ENCODE measurements around the gene CBLL1. TPM values are rescaled to one million over a fixed set of nuclear protein-coding genes. Genes with fewer than 3 reads are reported as not detected.

CBLL1 gene
- polyA plus RNA-seq, 1 of the 3 experiments (the other 2 are of a cell fraction) = 28.8 TPM

- no peak for TF ChIP-seq MEF2A (IDR thresholded peaks at IDR 0.05; ENCODE audit: borderline replicate concordance, low read depth)
- no peak for TF ChIP-seq CTCF (IDR thresholded peaks at IDR 0.05)
- no peak for TF ChIP-seq PBX3 (IDR thresholded peaks at IDR 0.05)
- TF ChIP-seq NRF1 (IDR thresholded peaks at IDR 0.05; ENCODE audit: low read depth, low read length) = no peak
- no peak for TF ChIP-seq SIN3A (IDR thresholded peaks at IDR 0.05; ENCODE audit: borderline replicate concordance, low read depth, low read length)
- no peak for TF ChIP-seq ZBTB33 (IDR thresholded peaks at IDR 0.05; ENCODE audit: borderline replicate concordance, low read depth)
- POLR2A ChIA-PET = no interaction called here
- H3K9ac ChIP-seq = no peak overlapping the region
- no peaks in the 10 kb centered on the region for H3K79me2 ChIP-seq (ENCODE audit: insufficient read depth)
- H3K4me3 ChIP-seq (ENCODE audit: low read depth in 2 of 2, low read length in 1 of 2) = no peak overlapping the region
- no peaks in the 10 kb centered on the region for H4K20me1 ChIP-seq (ENCODE audit: insufficient read depth)
- H3F3A ChIP-seq (replicated peaks; ENCODE audit: insufficient read depth) = no peaks in the 10 kb centered on the region
- no peaks in the 10 kb centered on the region for H3K36me3 ChIP-seq (replicated peaks in 1 of 2; ENCODE audit: control insufficient read depth in 1 of 2, insufficient read depth in 2 of 2, low read length in 1 of 2)
- CTCF ChIA-PET = interaction anchor here (1.0 to 2.2 kb wide), 3 partner anchors 23 to 86 kb away, joined by 4 to 6 read pairs (median 4); no protein-coding TSS in a partner anchor
- no peaks in the 10 kb centered on the region for H3K4me1 ChIP-seq (ENCODE audit: control insufficient read depth in 1 of 2, insufficient read depth in 2 of 2, low read depth in 1 of 2, low read length in 1 of 2)
- H3K27me3 ChIP-seq (ENCODE audit: insufficient read depth) = peaks cover 6% of the 10 kb centered on the region; the same call in 1 of the 2 replicates
- DNase-seq = no peak
- no peak overlapping the region for H2AFZ ChIP-seq (ENCODE audit: low read depth)
- no peaks in the 10 kb centered on the region for H3K9me2 ChIP-seq
- H3K4me2 ChIP-seq = no peak overlapping the region
- WGBS (ENCODE audit: low lambda C conversion rate) = 40% methylated on average over 3 of the region's 3 CpGs
- H3K9me3 ChIP-seq = no peaks in the 10 kb centered on the region
- H3K27ac ChIP-seq (ENCODE audit: low read depth in 2 of 2, low read length in 1 of 2) = no peak overlapping the region
These were observed 44.7 kb downstream of the CBLL1 start for GRCh38 chr7:107788662-107789061.

- Histone ChIP-seq H3K27me3 (ENCODE audit: insufficient read depth) (peaks cover 6% of the 10 kb centered on the region; the same call in 1 of the 2 replicates), H2AFZ (ENCODE audit: low read depth) (no peak overlapping the region), H3K9ac (no peak overlapping the region), H3F3A (replicated peaks; ENCODE audit: insufficient read depth) (no peaks in the 10 kb centered on the region), H3K4me3 (ENCODE audit: low read depth in 2 of 2, low read length in 1 of 2) (no peak overlapping the region), H3K27ac (ENCODE audit: low read depth in 2 of 2, low read length in 1 of 2) (no peak overlapping the region), H3K9me2 (no peaks in the 10 kb centered on the region), H3K4me1 (ENCODE audit: control insufficient read depth in 1 of 2, insufficient read depth in 2 of 2, low read depth in 1 of 2, low read length in 1 of 2) (no peaks in the 10 kb centered on the region), H3K36me3 (replicated peaks in 1 of 2; ENCODE audit: control insufficient read depth in 1 of 2, insufficient read depth in 2 of 2, low read length in 1 of 2) (no peaks in the 10 kb centered on the region), H3K79me2 (ENCODE audit: insufficient read depth) (no peaks in the 10 kb centered on the region), H4K20me1 (ENCODE audit: insufficient read depth) (no peaks in the 10 kb centered on the region), H3K4me2 (no peak overlapping the region), H3K9me3 (no peaks in the 10 kb centered on the region)
- ChIA-PET POLR2A (no interaction called here), CTCF (interaction anchor here (2.2 kb wide), 1 partner anchor 85 kb away, joined by 6 read pairs; no protein-coding TSS in a partner anchor)
- DNase-seq = no peak
- TF ChIP-seq NRF1 (IDR thresholded peaks at IDR 0.05; ENCODE audit: low read depth, low read length) (no peak), IRF3 (IDR thresholded peaks at IDR 0.05; ENCODE audit: low read depth, low read length) (no peak), CTCF (IDR thresholded peaks at IDR 0.05) (no peak)
- 81% methylated on average over 6 of the region's 6 CpGs for WGBS (ENCODE audit: low lambda C conversion rate)
These were observed 45.7 kb downstream of the CBLL1 start for GRCh38 chr7:107789647-107790046.

Measured in SK-N-SH (cell line).